Large intestine (tissue), 3 donors: ENCODE data around the gene IGF1. TPM values are rescaled to one million over a fixed set of nuclear protein-coding genes. Genes with fewer than 3 reads are reported as not detected.

Source experiments
- DNase-seq, 2 donors: peaks; one replicate each; pipeline versions ENCODE4 v3.0.0 to v3.0.0-alpha.2; 2013
- H3K27ac ChIP-seq: one replicate; pipeline ENCODE4 v1.5.1; 2013; ENCODE audit warnings: low read length
- H3K27me3 ChIP-seq: 2 replicates; pipeline ENCODE4 v1.6.1; 2013; ENCODE audit warnings: low read length; ENCODE audit not compliant: control insufficient read depth, insufficient read depth
- H3K36me3 ChIP-seq: 2 replicates; pipeline ENCODE4 v1.6.1; 2013; ENCODE audit warnings: low read length; ENCODE audit not compliant: control insufficient read depth, insufficient read depth
- H3K4me1 ChIP-seq: one replicate; pipeline ENCODE4 v1.6.1; 2013; ENCODE audit warnings: low read length; ENCODE audit not compliant: control insufficient read depth, insufficient read depth
- H3K4me3 ChIP-seq: one replicate; pipeline ENCODE4 v1.5.1; 2013; ENCODE audit warnings: low read length
- H3K9me3 ChIP-seq: one replicate; pipeline ENCODE4 v1.6.1; 2013; ENCODE audit warnings: mild to moderate bottlenecking, low read depth, low read length, moderate library complexity; ENCODE audit not compliant: control insufficient read depth
- WGBS: methylation state at CpG from one replicate; pipeline ENCODE4 v1.1.5; 2013; ENCODE audit warnings: low lambda C conversion rate; ENCODE audit not compliant: insufficient coverage; 5-methylcytosine and 5-hydroxymethylcytosine counted together
- polyA plus RNA-seq: library from polyadenylated mRNA; unstranded; fragments of 120-200 nt; gene quantifications from one replicate; pipeline ENCODE4 v1.2.1, GENCODE V29; 2013

Gene IGF1
- polyA plus RNA-seq, 1 donor: 5.4 TPM

DNA sequence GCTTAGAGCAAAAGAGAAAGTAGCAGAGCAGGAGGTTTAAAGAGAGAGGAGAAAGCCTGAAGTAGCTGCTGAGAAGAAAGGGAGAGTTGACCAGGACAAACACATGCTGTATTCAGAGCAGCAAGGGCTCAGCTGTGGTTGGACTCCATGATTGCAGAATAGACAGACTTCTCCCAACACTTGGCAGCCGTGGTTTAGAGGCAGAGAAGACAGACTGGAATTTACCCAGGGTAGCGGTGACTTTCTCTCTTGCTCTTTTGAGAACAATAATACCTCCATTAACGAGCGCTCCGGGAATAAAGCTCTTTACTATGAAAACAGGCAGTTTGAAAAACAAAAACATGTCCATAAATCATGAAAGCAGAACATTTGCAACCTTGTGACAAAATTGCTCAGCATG, 21.4 kb upstream of the IGF1 start:
- whole genome bisulfite sequencing: 80% methylated on average over 1 of the region's 5 CpGs
- no peaks in the 10 kb centered on the region for H3K36me3 ChIP-seq
- H3K9me3 ChIP-seq: no peaks in the 10 kb centered on the region
- no peak overlapping the region for H3K27ac ChIP-seq
- no peaks in the 10 kb centered on the region for H3K4me1 ChIP-seq
- DNase-seq: no peak
- no peaks in the 10 kb centered on the region for H3K27me3 ChIP-seq
- no peak overlapping the region for H3K4me3 ChIP-seq

DNA sequence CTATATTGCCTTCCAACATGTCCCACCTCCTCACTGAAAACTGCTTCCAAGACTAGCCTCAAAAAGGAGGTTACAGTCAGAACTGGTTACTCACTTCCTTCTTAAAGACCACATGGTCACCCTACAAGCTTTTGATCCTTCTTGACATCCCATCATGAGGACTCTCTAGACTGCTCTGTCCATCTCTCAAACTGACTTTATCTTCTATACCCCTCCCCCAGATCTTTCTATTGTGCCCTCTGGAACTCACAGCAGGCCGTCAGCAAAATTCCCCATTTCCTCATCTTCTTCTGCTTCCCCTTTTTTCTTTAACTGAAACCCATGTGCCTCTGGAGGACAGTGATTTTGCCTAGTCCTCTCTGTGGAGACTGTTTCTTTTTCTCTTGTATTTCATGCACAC, 18.1 kb upstream of the IGF1 start:
- Histone ChIP-seq H3K4me1 (no peaks in the 10 kb centered on the region), H3K27me3 (no peaks in the 10 kb centered on the region), H3K36me3 (no peaks in the 10 kb centered on the region), H3K27ac (no peak overlapping the region), H3K4me3 (no peak overlapping the region), H3K9me3 (no peaks in the 10 kb centered on the region)
- no peak for DNase-seq
- WGBS: no CpG with 5 or more reads among the region's 1 CpG

DNA sequence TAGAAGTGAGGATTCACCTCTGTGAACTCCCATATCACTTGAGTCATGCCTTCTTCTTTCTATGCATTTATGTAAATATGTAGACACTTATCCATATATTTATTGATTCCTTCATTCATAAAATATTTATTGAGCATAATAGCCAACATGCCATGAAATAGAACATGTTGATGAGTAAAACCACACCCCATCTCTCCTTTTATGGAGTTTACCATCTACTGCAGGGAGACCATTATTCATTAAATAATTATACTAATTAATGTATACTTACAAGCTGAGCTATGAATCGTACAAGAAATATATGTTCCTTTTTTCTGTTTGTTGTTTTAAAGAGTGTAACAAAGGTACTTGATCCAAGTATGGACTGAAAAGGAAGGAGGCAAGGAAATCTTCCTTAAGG, 17.4 kb upstream of the IGF1 start:
- Histone ChIP-seq H3K4me1 (no peaks in the 10 kb centered on the region), H3K9me3 (no peaks in the 10 kb centered on the region), H3K36me3 (no peaks in the 10 kb centered on the region), H3K27me3 (no peaks in the 10 kb centered on the region), H3K4me3 (no peak overlapping the region), H3K27ac (no peak overlapping the region)
- 100% methylated on average over 1 of the region's 1 CpG for WGBS
- no peak for DNase-seq

DNA sequence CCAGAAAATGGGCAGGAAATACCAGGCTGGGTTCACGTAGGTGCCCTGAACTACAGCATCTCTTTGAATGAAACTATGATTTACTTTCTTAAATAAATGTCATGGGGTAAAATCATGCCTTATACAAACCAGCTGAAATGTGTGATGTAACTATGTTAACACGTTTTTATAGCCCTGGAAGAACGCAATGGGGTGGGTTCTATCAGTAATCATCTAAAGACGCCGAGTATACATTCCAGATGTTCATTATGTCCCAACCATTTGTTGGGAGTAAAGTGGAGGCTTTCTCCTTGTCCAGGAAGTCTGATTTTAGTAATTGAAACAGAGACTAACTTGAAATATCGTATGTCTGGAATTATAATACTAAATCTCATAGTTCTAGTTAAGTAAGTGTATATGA, 16.2 kb upstream of the IGF1 start:
- WGBS: 95% methylated on average over 4 of the region's 6 CpGs
- Histone ChIP-seq H3K36me3 (no peaks in the 10 kb centered on the region), H3K4me3 (no peak overlapping the region), H3K4me1 (no peaks in the 10 kb centered on the region), H3K9me3 (no peaks in the 10 kb centered on the region), H3K27me3 (no peaks in the 10 kb centered on the region), H3K27ac (no peak overlapping the region)
- DNase-seq: no peak

DNA sequence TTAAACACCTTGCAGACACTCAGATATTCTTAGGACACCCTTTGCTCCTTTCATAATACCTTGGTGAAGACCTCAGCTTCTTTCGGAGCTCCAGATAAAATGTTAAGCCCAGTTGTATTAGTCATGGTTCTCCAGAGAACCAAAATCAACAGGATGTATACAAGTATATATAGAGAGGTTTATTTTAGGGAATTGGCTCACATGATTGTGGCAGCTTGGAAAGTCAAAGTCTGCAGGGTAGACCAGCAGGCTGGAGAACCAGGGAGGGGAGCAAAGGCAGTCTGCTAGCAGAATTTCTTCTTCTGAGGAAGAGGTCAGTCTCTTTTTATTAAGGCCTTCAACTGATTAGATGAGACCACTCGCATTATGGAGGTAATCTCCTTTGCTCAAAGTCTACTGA, 6.9 kb upstream of the IGF1 start:
- Histone ChIP-seq H3K36me3 (no peaks in the 10 kb centered on the region), H3K4me3 (no peak overlapping the region), H3K4me1 (no peaks in the 10 kb centered on the region), H3K27ac (no peak overlapping the region), H3K27me3 (no peaks in the 10 kb centered on the region), H3K9me3 (no peaks in the 10 kb centered on the region)
- DNase-seq: no peak
- WGBS: 100% methylated on average over 1 of the region's 2 CpGs

DNA sequence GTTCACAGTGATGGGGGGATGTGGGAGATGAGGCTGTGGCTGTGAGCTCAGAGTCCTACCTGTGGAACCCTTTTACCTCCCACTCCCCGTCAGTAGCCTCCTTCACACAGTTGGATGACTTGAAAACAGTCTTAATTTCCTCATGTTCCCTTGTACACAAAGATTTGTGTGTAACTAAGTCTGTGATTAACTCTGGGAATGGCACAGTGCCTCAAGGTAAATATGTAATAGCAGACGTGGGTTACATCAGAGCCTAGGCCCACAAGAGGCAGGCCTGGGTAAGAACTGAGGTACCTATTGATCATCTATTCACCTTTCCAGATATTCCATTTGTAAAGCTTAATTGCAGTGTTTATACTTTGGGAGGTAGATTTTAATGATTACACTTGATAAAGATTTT, 5.8 kb upstream of the IGF1 start:
- DNase-seq: no peak
- H3K27ac ChIP-seq: no peak overlapping the region
- WGBS: no CpG with 5 or more reads among the region's 2 CpGs
- no peak overlapping the region for H3K4me3 ChIP-seq
- no peaks in the 10 kb centered on the region for H3K4me1 ChIP-seq
- no peaks in the 10 kb centered on the region for H3K9me3 ChIP-seq
- H3K27me3 ChIP-seq: no peaks in the 10 kb centered on the region
- no peaks in the 10 kb centered on the region for H3K36me3 ChIP-seq

DNA sequence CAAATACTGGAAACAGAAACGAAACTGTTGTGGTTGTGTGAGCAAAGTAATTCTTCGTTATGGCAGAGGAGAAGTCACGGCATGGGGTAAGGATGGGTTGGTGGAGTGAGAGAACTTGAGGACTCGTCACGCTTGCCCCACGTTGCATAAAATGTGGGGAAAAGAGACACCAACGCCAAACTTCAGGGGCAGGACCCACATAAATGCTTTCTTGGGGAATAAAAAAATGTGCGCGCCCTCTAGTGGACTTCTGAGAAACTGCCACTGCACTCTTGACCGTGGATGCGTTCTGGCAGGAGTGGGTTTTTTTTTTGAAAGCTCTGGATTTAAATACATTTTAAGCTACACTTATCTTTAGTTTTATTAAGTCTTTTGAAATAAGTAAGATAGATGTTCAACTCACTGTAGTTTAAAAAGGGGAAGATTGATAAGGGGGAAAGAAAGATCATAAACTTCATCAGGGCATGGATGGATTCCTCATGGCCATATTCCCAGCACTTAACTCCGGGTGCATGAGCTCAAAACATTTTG, 4.1 kb upstream of the IGF1 start:
- H3K27me3 ChIP-seq: no peaks in the 10 kb centered on the region
- no peak overlapping the region for H3K4me3 ChIP-seq
- H3K4me1 ChIP-seq: no peaks in the 10 kb centered on the region
- 29% methylated on average over 2 of the region's 12 CpGs for WGBS
- H3K36me3 ChIP-seq: no peaks in the 10 kb centered on the region
- peak in 1 of 2 donors; percentile 17 for DNase-seq
- H3K27ac ChIP-seq: no peak overlapping the region
- no peaks in the 10 kb centered on the region for H3K9me3 ChIP-seq

DNA sequence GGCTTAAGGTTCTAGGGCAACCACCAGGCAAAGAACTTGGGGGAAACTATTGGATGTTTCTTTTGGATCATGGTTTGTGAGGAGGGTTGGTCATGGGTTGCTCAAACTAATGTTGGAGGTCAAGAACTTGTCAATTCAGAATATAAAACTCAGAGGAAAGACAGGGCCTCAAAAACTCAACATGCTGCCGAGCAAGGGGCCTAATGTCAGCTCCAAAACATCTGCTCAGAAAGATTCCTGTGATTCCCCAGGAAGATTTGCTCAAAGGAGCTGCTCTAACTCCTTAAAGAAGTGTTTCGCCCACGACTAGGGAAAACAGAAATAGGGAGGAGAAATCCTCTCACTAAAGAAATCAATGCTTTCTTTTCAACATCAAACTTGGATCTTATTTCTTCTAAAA, 3.7 kb upstream of the IGF1 start:
- Histone ChIP-seq H3K27me3 (no peaks in the 10 kb centered on the region), H3K9me3 (no peaks in the 10 kb centered on the region), H3K27ac (no peak overlapping the region), H3K36me3 (no peaks in the 10 kb centered on the region), H3K4me1 (no peaks in the 10 kb centered on the region), H3K4me3 (no peak overlapping the region)
- no CpG with 5 or more reads among the region's 3 CpGs for WGBS
- DNase-seq: no peak

DNA sequence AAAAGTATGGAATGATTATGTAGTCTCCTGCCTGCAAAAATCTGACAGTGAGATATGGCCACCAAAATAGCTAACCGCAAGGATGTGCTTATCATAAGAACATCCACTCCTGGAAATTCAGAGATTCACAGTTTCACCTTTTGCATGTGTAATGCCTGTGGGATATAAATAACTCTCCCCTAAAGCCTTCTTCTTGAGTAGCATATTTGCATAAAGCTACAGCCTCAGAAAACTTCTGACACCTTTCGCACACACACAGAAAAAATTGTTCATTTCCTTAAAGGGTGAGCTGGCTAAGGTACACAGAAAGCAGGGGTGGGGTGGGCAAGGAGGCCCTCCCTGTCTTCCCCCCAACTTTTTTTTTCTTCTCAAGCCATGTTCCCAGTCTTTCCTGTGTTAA, 3.1 kb upstream of the IGF1 start:
- Histone ChIP-seq H3K27me3 (no peaks in the 10 kb centered on the region), H3K4me1 (peaks cover 2% of the 10 kb centered on the region), H3K36me3 (no peaks in the 10 kb centered on the region), H3K9me3 (no peaks in the 10 kb centered on the region), H3K27ac (no peak overlapping the region), H3K4me3 (no peak overlapping the region)
- DNase-seq: no peak
- WGBS: no CpG with 5 or more reads among the region's 2 CpGs

DNA sequence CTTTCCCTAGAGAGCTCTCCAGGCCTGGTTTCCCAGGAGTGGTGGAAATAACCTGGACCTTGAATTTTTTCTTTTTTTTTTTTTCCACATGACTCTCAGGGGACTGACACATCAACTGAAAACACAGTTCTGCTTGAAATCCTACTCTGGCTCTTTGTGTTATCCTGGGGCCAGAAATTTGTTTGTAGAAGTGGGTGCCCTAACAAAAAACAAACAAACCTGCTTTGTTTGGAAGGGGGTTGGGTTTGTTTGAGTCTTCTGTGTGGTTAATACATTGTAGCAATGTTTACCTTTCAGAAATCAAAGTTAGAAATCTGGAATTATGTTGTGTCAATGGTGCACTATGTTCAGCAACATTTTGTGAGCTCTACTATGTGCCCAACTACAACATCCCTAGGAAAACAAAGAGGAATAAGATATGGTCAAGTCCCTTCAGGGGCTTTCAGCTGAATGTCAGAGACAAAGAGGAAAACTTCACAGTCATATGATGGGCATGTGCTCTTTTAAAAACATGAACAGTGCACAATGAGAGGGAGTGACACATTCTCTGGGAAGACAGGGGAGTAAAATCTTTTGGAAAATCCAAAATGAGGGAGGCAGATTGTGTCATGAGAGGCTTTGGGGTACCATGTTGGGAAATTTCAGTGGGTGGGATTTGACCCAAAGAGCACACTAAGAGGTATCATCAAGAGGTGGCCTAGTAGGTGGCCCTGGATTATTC, 1.5 kb upstream of the IGF1 start:
- Histone ChIP-seq H3K27ac (no peak overlapping the region), H3K36me3 (no peaks in the 10 kb centered on the region), H3K9me3 (no peaks in the 10 kb centered on the region), H3K4me3 (no peak overlapping the region), H3K27me3 (no peaks in the 10 kb centered on the region), H3K4me1 (peaks cover 2% of the 10 kb centered on the region)
- no peak for DNase-seq

DNA sequence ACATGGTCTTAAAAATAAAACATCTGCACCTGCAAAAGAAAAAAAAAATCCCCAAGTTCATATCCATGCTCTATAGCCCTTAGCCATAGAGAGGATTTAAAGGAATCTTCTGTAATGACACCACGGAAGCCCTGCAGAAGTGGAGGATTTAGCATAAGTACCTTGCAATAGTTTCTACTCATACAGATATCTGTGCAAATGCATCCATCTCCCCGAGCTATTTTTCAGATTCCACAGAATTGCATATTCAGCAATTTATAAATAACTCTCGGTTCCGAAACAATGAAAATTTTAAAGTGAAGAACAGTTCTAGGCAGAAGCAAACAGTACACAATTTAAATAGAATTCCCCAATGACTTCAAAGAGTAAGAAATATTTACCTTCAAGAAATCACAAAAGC, 424 bp downstream of the IGF1 start:
- Histone ChIP-seq H3K9me3 (no peaks in the 10 kb centered on the region), H3K27me3 (no peaks in the 10 kb centered on the region), H3K4me3 (peak overlapping the region; percentile 10), H3K4me1 (peaks cover 2% of the 10 kb centered on the region), H3K27ac (no peak overlapping the region), H3K36me3 (no peaks in the 10 kb centered on the region)
- DNase-seq: no peak
- WGBS: 85% methylated on average over 2 of the region's 4 CpGs
